ENCODE results near the gene TRAPPC11. TPM values are rescaled to one million over a fixed set of nuclear protein-coding genes. Genes with fewer than 3 reads are reported as not detected.

TRAPPC11 gene
- total RNA-seq, 1 donor from 2014 or later, result 22.6 TPM

DNA sequence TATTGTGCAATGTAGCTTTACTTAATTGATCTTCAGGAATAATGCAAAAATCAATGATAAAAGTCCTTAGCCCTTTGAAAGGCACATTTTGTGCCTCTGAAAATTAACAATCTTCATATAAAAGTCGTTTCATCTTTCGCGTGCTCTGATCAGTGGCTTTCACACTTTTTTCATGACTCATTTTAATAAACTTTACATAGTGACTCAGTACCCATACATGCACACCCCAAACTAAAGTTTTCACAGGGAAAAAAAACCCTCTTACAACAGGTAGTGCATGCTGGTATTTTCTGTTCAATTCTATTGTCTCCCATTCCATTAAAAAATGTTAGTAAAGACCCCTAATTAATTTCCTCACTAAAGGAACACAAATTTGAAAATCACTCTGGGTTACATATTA lies 21.6 kb upstream of the TRAPPC11 start:
- DNase-seq (ENCODE audit: low read depth in 2 of 2), result peak in 1 of 2 donors; percentile 36

DNA sequence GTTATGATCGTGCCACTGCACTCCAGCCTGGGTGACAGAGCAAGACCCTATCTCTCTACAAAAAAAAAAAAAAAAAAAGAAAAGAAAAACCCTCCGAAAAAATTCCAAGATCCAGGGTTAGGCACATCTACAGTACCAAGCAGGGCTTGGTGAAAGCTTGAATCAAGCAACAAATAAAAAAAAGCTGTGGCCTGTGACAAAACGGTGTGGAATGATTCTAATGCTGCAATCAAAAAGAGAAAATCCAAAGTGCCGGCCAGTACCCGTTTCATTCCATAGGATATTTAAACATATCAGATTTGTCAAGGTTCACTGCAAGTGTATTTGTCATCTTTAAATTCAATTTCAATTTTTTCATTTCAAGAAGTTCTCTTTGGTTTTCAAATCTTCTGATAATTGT lies 20.7 kb upstream of the TRAPPC11 start:
- DNase-seq (ENCODE audit: low read depth in 2 of 2), result no peak

DNA sequence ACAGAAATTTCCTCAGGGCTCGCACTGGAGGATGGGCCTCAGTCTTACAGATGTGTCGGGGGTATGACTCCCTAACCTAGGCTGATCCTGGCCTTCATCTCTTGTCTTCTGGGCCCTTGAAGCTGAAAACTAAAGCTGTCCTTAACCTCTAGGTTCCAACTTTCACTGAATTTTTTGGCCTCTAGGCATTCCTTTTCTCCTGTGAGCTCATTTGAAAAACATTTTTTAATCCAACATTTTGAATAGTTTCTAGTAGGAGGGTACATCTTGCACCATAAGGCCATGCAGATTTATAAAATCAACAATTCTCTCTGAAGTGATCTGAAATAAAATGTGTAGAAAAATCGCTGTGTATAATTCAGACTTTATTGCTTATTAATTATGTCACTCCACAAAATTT lies 19.8 kb upstream of the TRAPPC11 start:
- DNase-seq (ENCODE audit: low read depth in 2 of 2), result no peak

DNA sequence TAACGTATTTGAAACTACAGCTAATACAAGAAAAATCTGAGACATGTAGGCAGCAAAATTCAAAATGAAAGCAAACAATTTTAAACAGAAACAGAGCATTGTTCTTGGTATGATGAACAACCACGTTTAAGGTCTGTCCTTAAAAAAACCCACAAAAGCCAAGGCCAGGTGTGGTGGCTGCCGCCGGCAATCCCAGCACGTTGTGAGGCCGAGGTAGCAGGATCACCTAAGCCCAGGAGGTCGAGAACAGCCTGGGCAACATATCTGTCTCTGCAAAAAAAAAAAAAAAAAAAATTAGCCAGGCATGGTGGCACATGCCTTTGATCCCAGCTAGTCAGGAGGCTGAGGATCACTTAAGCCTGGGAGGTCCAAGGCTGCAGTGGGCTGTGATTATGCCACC lies 13.8 kb upstream of the TRAPPC11 start:
- DNase-seq (ENCODE audit: low read depth in 2 of 2), result no peak

DNA sequence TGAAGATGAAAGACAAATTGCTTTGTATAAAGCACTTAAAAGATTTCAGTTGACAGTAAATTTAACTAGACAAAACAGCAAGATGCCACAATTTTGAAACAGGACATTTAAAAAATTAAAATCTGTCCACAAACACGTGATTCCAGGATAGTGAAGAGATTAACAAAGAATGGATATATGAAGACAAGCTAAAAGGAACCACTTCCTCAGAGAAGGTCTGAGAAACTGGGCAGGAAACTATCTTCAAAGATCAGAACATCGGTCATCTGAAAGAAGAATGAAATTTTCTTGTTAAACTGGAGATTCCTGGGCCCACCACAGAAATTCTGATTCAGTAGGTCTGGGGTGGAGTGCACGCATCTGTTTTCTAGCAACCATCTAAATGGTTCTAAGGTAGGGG lies 1.5 kb upstream of the TRAPPC11 start:
- no peak for DNase-seq (ENCODE audit: low read depth in 2 of 2)

DNA sequence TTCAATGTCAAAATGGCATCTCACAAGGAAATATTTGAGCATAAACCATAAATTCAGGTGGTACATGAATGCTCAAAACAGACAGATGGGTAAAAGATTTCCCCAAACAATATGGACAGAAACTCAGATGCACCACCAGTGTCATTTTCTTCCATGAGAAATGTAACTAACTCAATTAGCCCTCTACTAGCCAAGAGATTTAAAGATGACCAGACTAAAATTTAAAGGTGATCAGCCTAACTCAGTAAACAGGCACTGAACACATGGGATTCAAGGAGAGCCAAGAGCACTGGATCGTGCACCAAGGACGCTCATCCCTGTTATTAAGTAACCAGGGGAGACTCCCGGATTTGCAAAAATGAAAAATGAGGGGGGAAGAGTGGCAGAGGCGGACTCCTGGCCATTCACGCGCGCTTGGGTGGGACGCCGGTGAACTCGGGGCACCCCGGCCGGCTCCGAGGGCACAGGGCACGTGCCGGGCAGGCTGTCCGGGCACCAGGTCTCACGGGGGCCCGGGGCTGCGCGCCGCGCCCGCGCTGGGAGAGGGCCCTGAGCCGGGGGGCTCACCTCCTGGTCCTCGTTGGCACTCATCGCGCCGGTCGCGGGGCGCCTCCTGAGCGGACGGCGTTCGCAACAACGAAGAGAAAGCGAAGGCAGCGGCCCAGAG lies 598 bp upstream of the TRAPPC11 start:
- peak; percentile 21 to 24 for DNase-seq (ENCODE audit: low read depth in 2 of 2)

DNA sequence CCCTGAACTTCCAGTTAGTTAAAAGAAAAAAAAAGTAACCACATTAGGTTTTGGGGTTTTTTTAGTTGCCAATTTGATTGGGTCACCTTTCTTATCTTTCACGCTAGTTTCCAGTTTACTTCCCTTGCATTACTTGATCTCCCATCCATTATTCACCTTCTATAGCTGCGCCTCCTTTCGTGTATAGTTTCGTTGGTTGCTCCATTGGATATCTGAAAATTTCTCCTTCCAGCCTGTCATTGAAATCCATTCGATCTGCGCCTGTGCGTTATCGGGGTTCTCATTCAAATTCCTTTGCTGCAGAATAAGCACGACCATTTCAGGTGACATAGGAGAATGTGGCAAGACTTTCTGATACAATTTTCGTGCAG lies 764 bp downstream of the TRAPPC11 start:
- peak in 1 of 2 donors; percentile 14 for DNase-seq (ENCODE audit: low read depth in 2 of 2)

DNA sequence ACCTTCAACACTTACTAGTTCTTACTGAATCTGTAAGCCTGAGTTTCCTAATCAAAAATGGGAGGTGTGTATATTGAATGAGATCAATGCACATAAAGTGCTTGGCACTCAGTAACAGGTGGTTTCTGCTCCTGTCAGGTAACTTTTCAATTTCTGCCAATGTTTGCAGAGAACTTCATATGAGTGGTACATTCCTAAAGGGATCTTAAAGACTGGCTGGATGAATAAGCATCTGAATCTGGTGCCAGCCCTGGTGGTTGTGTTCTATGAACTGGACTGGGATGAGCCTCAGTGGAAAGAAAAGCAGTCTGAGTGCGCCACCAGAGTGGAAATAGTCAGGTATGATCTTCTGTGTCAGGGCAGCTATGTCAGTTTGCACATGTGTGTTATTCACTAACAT lies 7.0 kb downstream of the TRAPPC11 start:
- no peak for DNase-seq (ENCODE audit: low read depth in 2 of 2)

DNA sequence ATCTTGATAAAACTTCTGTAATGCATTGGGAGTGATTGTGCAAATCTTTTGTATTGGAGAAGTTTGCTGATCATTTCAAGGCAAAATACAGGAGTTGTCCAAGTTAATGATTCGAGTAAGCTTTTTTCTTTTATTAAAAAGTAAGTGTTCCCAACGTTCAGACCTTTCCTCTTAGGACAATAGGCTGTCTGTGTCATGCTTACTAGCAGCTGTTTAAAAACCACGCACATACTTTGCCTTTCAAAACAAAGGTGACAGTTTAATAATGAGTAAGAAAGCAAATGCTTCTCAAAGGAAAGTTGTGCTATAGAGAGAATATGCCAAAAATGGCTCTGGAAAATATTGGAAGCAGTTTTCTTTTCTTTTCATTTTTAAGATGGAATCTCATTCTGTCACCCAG lies 11.2 kb downstream of the TRAPPC11 start:
- DNase-seq (ENCODE audit: low read depth in 2 of 2), result no peak

DNA sequence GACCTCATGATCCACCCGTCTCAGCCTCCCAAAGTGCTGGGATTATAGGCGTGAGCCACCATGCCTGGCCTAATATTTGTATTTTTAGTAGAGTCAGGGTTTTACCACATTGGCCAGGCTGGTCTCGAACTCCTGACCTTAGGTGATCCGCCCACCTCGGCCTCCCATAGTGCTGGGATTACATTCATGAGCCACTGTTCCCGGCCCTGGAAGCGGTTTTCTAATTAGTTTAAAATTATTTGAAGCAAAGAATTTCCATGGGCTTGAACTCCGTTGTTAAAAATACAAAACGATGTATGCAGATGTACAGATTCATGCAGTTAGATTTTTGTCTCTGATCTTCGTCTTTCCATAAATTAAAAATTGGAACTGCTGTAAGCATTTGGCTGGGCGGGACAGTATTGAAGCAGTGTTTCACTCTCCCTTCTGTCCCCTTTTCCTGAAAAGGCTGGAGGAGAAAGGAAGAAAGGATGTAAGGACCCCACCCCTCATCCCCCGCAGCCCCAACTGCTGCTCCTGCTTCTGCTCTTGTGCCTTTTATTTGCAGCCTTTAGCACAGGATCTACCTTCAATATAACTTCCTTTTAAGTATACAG lies 12.0 kb downstream of the TRAPPC11 start:
- DNase-seq (ENCODE audit: low read depth in 2 of 2), result no peak

DNA sequence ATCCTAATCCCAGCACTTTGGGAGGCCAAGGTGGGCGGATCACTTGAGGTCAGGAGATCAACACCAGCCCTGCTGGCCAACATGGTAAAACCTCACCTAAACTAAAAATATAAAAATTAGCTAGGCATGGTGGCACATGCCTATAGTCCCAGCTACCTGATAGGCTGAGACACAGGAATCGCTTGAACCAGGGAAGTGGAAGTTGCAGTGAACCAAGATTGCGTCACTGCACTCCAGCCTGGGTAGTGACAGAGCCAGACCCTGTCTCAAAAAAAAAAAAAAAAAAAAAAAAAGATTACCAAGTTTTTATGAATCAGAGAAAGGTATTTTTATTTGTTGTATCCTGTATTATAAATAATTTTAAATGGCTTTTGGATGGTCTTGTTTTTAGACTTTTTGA lies 15.1 kb downstream of the TRAPPC11 start:
- DNase-seq (ENCODE audit: low read depth in 2 of 2), result no peak

DNA sequence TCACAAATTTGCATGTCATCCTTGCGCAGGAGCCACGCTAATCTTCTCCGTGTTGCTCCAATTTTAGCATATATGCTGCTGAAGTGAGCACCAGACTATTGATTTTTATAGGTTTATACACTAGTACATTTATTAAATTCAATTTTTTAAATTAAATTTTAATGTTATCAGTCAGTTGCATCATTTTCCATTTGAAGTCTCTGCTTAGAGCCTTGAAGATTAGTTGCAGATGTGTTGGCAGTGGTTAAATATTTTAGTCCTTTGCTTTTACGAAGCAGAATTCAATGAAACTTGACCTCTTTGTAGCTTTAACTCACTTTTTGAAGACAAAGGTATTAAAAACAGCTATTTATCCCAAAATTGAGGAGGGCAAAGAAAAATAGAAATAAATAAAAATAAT lies 16.5 kb downstream of the TRAPPC11 start:
- no peak for DNase-seq (ENCODE audit: low read depth in 2 of 2)

DNA sequence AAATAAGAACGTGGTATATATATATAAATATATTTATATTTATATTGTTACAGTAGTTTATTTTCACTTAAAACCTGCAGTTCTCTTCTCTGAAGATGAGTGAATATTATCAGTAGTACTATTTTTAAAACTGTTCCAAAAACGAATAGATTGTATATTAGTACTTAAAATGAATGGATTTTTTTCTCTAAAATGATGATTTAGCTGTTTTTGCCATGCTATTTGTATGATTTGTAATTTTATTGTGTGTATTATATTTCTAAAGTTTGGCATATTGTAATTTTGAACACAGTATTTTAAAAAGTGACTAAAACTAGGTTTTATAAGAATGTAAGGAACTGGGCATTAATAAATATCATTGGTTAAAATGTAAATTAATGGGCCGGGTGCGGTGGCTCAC lies 22.0 kb downstream of the TRAPPC11 start:
- no peak for DNase-seq (ENCODE audit: low read depth in 2 of 2)

DNA sequence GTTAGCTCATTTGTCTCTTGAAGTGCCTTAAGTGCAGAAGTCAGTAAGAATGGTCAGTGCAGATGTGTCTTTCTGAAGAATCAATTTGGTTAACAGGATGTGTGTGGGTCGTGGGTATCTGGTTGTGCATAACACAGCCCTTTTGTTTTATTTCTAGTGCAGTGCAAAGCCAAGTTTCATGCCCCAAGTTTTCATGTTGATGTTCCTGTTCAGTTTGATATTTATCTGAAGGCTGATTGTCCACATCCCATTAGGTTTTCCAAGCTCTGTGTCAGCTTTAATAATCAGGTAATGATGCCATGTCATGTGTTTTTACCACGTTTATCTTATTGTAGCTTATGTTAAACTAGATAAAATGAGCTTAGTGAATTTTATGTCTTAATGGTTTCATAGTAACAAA lies 27.4 kb downstream of the TRAPPC11 start:
- no peak for DNase-seq (ENCODE audit: low read depth in 2 of 2)

DNA sequence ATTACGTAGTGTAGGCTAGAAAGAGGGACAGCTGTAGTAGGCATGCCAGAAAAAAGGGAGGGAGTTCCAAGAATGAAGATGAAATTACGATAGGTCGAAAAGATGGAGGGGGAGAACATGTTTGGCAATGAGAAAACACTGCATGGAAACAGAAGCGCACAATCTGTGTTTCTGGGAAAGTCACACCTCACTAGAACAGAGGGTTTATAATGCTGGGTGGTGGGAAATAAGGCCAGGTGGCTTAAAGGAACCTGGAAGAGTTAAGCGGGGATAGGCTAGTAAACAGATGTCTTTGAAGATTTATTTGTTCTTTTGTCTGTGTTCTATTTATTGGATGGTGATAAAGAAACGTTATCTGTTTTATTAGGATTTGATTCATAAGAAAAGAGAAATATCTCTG lies 29.1 kb downstream of the TRAPPC11 start:
- DNase-seq (ENCODE audit: low read depth in 2 of 2), result no peak

DNA sequence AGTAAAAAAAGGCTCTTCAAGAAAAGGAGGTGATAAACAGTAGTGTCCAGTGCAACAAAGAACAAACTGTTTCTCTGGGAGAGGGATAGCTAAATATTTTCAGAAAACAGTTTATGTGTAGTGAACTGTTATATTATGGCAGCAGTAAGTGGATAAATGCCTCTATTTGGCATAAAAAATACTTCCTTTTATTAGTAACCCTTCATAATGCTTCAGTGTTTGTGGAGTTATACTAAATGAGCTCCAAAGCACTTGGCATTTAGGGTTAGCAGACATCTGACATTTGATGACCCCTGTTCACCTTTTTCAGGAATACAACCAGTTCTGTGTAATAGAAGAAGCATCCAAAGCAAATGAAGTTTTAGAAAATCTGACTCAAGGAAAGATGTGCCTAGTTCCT lies 31.9 kb downstream of the TRAPPC11 start:
- DNase-seq (ENCODE audit: low read depth in 2 of 2), result no peak

DNA sequence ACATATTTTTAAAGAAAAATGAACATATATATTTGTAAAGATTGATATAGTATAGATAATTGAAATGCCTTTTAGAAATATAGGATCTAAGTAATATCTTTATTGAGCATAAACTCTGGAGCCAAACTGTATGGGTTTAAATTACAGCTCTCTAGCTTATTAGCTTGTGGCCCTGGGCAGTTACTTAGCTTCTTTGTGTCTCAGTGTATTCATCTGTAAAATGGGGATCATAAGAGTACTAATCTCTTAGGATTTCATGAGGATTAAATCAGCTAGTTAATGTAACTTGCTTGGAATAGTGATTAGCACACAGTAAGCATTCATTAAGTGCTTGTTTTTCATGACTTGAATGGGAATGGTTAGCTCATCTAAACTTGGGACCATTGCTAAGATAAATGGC lies 32.8 kb downstream of the TRAPPC11 start:
- DNase-seq (ENCODE audit: low read depth in 2 of 2), result no peak

DNA sequence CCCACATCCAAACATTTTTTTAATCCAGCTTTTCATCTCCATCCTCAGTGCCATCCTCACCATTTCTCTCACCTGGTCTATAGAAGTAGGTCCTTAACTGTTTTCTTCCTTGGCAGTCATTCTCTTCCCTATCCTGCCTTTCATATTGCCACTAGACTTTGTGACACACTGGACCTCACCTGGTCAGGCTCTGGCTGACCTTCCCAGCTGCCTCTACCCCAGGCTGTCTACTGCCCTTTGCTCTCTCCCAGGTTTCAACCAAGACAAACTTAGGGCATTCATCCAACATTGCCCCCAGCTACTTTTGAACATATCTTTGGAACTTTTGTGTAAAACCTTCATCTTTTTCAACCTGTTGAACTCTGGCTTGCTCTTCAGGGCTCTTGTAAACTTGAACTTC lies 39.8 kb downstream of the TRAPPC11 start:
- DNase-seq (ENCODE audit: low read depth in 2 of 2), result no peak

DNA sequence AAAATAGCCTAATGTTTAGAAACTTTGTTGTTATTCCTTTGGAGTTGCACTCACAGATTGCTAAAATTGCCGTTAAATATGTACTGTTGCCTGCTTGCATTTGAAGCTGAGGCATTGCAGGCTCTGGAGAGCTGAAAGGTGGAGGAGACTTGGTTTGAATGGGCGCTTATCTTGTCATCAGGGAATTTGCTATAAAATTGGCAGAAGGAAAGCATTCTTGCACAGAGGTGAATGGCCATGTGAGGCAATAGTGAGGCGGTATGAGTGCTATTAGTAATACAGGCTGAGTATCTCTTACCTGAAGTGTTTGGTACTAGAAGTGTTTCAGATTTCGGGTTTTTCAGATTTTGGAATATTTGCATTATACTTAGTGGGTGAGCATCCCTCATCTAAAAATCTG lies 41.3 kb downstream of the TRAPPC11 start:
- DNase-seq (ENCODE audit: low read depth in 2 of 2), result no peak

DNA sequence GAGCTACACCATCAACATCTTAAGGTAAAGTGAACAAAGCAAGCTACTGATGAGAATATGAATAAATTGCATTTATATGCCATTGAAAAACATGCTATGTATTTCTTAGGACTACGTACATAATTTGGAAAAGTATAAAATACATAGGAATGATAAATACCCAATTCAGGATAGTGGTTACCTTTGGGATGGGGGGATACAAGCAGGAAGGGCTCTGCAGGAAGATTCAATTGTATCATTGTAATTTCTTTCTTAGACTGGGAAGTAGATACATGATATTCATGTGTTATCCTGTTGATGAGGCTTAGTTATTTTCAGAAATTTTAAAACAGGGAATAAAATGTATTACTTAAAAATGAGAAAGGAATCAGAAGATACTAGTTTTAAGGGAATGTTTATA lies 43.4 kb downstream of the TRAPPC11 start:
- DNase-seq (ENCODE audit: low read depth in 2 of 2), result no peak

DNA sequence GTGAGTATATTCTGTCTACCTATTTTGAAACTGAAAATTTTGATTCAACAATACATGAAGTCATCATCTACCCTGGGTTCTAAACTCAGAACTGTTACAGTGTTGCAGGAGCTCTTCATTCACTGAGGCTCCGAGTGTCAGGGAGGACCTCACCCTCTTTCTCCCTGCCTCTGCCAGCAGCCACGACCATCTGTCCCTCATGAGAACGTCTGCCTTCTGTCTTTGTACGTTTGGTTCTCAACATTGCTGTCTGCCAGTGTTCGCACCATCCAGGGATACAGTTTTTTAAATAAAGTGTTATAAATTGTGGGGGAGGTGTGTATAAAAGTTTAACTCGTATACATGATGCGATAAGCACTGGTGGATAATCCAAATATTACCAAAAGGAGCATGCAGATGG lies 55.5 kb downstream of the TRAPPC11 start:
- no peak for DNase-seq (ENCODE audit: low read depth in 2 of 2)

DNA sequence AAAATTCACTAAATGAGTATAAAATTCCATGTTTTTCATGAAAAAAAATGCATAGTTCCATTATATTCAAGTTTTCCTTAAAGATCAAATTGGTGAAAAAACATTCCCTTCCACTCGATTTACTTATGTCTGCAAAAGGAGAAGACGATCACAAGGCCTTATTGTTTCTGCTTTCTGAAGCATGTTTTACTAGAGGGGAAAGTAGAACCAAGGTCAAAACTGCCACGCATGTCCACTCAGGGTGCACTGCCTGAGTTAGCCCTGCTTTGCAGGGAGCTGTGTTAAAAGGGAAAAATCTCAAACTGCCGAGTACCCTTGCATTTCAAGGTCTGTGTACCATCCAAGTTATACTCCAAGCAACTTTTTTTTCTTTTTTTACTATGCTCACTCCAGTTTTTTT lies 57.2 kb downstream of the TRAPPC11 start:
- no peak for DNase-seq (ENCODE audit: low read depth in 2 of 2)

DNA sequence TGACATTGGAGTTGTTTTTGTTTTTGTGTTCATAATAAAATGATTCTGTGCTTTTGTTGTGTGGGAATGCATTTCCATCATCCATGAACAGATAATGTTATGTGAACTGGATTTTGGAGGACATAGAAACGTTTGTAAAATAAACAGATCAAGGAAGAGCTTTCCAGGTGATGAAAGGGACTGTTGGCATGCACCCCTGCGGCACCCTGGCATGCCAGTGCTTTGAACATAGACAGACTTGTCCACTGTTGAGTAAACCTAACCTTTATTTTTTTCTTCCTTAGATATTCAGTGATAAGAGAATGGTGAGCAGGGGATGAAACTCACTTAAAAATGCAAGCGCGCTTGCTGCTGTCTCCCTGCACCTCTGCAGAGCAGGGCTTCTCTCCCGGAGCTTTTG lies 59.8 kb downstream of the TRAPPC11 start:
- DNase-seq (ENCODE audit: low read depth in 2 of 2), result no peak

Measured in lung microvascular endothelial cell (primary cell).